Neural crest cell (in vitro differentiated cells): Measurements from ENCODE around the gene EGFR. TPM values are rescaled to one million over a fixed set of nuclear protein-coding genes. Genes with fewer than 3 reads are reported as not detected.
A peak's percentile ranks its signal among the peaks of the same experiment; 100 is the strongest.

Experiments
- DNase-seq: peaks from one replicate; pipeline ENCODE4 v3.0.0; 2021; ENCODE audit warnings: low read depth, mixed read lengths, low spot score
- H3K27ac Mint-ChIP-seq: one replicate; pipeline ENCODE4 v1.8.0; 2021; ENCODE audit warnings: mild to moderate bottlenecking, mixed read lengths; ENCODE audit not compliant: unreplicated experiment
- H3K27me3 Mint-ChIP-seq: 2 replicates; pipeline ENCODE4 v1.8.0; 2021; ENCODE audit warnings: low read depth, mild to moderate bottlenecking, mixed read lengths
- H3K36me3 Mint-ChIP-seq: 2 replicates; pipeline ENCODE4 v1.8.0; 2021; ENCODE audit warnings: low read depth, mild to moderate bottlenecking, mixed read lengths
- H3K4me1 Mint-ChIP-seq: 2 replicates; pipeline ENCODE4 v1.8.0; 2021; ENCODE audit warnings: mixed read lengths
- H3K4me3 Mint-ChIP-seq: one replicate; pipeline ENCODE4 v1.8.0; 2021; ENCODE audit warnings: mild to moderate bottlenecking, mixed read lengths
- H3K9me3 Mint-ChIP-seq: 2 replicates; pipeline ENCODE4 v1.8.0; 2021; ENCODE audit warnings: mixed read lengths
- total RNA-seq: library from RNA; stranded (reverse); gene quantifications from 2 replicates; pipeline ENCODE4 v1.2.1, GENCODE V29; 2021
- TF ChIP-seq, protein P1 (sequence below): fragments of 200-600 bp; sonication (generic); conservative IDR thresholded peaks from 2 replicates; pipeline ENCODE4 v1.5.0; 2021; ENCODE audit warnings: antibody characterized with exemption, mild to moderate bottlenecking

EGFR gene
- total RNA-seq, 1 donor from 2014 or later = 2.3 TPM

DNA sequence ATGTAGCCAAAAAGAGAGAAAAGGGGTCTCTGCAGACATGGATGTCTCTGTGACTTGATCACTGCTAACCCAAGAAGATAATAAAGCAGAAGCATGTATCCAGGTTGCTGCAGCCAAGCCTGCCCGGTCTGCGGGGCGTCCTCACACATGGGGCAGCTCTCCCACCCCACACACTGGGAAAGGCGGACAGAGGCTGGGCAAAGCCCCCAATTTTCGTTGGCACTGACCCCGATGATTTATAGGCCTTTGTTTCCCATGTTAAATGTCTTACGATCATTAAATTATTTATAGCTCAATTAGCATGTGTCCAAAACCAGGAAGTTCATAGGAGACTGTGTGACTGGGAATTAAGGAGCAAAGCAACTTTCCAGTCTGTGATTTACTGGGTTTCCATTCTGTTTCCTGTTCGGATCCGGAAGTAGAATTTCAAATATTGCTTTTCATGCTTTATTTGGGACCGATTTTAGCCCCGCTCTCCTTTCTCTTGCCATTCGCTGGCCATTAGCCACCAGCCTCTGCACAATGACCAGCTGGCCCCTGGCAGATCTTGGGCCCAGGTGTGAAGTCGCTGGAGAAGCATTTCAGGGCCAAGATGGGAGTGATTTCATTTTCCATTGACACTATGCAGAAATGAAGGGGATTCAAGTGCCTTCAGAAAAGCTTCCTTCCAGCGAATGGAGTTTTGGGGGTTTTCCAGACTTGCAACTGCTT is 91.6 kb downstream of the EGFR start:
- H3K4me1 Mint-ChIP-seq = peaks cover 11% of the 10 kb centered on the region
- no peak overlapping the region for H3K4me3 Mint-ChIP-seq
- DNase-seq = no peak
- no peaks in the 10 kb centered on the region for H3K9me3 Mint-ChIP-seq
- no peaks in the 10 kb centered on the region for H3K27me3 Mint-ChIP-seq
- no peak overlapping the region for H3K27ac Mint-ChIP-seq
- TF ChIP-seq, protein P1, sequence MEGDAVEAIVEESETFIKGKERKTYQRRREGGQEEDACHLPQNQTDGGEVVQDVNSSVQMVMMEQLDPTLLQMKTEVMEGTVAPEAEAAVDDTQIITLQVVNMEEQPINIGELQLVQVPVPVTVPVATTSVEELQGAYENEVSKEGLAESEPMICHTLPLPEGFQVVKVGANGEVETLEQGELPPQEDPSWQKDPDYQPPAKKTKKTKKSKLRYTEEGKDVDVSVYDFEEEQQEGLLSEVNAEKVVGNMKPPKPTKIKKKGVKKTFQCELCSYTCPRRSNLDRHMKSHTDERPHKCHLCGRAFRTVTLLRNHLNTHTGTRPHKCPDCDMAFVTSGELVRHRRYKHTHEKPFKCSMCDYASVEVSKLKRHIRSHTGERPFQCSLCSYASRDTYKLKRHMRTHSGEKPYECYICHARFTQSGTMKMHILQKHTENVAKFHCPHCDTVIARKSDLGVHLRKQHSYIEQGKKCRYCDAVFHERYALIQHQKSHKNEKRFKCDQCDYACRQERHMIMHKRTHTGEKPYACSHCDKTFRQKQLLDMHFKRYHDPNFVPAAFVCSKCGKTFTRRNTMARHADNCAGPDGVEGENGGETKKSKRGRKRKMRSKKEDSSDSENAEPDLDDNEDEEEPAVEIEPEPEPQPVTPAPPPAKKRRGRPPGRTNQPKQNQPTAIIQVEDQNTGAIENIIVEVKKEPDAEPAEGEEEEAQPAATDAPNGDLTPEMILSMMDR = no peak
- H3K36me3 Mint-ChIP-seq = no peaks in the 10 kb centered on the region

DNA sequence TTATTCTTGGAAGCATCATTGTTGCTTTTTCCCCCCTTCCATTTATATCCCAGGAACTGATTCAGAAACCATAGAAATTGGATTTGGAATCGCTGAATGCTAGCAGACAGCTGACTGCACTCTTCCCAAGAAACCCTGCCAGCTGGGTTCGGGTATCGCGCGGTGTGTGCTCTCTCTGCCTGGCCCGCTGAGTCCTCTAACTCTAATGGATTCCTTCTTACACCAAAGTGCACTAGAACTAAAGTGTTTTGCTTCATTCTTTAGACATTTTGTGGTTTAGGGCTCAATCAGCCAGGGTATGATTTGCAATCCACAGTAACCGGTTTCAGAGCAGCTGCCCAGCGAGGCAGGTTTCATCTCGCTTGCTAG is 92.2 kb downstream of the EGFR start:
- Mint-ChIP-seq H3K36me3 (no peaks in the 10 kb centered on the region), H3K4me3 (no peak overlapping the region), H3K4me1 (peaks cover 11% of the 10 kb centered on the region), H3K9me3 (no peaks in the 10 kb centered on the region), H3K27me3 (no peaks in the 10 kb centered on the region), H3K27ac (no peak overlapping the region)
- TF ChIP-seq, protein P1 = no peak
- no peak for DNase-seq

DNA sequence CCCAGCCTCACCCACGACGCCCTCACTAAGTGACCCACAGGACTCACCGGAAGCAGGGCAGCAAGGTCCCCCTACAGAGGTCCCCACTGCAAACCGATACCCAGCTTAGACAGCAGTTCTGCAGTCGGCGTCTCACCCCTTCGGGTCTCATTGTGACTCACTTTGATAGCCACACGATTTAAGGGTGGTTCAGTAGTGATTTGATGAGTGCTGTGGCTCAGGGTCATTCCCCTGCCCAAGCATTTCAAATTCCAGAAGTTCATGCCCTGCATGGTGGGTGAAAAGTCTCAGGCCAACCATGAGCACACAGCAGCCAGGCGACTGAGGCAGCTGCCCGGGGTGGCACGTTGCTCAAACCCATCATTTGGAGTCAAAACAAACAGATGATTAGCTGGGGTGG is 93.2 kb downstream of the EGFR start:
- Mint-ChIP-seq H3K36me3 (no peaks in the 10 kb centered on the region), H3K4me1 (peaks cover 11% of the 10 kb centered on the region), H3K4me3 (no peak overlapping the region), H3K9me3 (no peaks in the 10 kb centered on the region), H3K27me3 (no peaks in the 10 kb centered on the region), H3K27ac (peak overlapping the region; percentile 43)
- no peak for DNase-seq
- TF ChIP-seq, protein P1 = no peak

DNA sequence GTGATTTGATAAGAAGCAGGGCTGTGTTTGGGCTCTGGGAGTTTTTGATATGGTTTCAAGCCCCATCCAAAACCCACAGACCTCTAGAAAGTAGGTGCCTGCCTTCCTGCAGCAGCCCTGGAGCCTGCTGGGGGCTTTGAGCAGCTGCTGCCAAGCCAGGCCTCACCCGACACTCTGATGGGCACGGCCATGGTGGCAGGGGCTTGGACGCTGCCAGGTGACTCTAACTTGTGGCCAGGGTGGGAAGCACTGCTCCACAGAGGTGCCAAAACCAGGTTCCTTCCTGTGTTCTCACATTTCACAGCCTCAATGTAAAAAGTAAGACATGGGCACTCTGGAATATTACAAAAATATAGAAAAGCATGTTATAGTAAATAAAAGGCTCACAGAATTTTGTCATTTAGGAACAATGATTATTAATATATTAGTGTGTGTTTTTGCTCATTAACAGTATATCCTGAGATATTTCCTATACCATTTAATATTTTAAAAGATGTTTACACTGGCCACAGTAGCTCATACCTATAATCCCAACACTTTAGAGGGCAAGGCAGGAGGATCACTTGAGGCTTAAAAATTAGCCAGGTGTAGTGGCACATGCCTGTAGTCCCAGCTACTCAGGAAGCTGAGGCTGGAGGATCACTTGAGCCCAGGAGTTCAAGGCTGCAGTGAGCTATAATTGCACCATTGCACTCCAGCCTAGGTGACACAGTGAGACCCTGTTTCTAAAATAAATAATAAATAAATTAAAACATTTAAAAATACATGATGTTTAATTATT is 95.1 kb downstream of the EGFR start:
- no peak for DNase-seq
- H3K4me3 Mint-ChIP-seq = no peak overlapping the region
- TF ChIP-seq, protein P1 = no peak
- no peaks in the 10 kb centered on the region for H3K27me3 Mint-ChIP-seq
- H3K36me3 Mint-ChIP-seq = no peaks in the 10 kb centered on the region
- peaks cover 7% of the 10 kb centered on the region for H3K4me1 Mint-ChIP-seq
- H3K9me3 Mint-ChIP-seq = no peaks in the 10 kb centered on the region
- H3K27ac Mint-ChIP-seq = no peak overlapping the region

DNA sequence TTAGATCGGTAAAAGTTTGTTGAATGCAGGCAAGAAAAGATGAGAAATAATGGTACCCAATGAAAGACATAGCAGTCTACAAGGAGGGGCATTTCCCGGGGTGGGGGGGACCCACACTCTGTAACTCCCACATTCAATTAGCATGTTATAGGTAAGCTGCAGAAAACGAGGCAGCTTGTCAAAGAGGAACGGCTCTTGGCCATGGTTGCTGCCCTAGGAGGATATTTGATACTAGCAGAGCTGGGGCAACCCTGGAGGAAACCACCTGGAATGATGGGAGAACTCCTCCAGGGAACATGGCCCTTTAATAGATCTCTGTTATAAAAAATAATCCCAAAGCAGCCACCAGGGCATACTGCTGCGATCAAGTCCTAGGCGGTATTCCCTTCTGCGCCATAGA is 98.5 kb downstream of the EGFR start:
- no peak for DNase-seq
- TF ChIP-seq, protein P1 = no peak
- no peak overlapping the region for H3K27ac Mint-ChIP-seq
- H3K27me3 Mint-ChIP-seq = no peaks in the 10 kb centered on the region
- no peak overlapping the region for H3K4me3 Mint-ChIP-seq
- no peaks in the 10 kb centered on the region for H3K4me1 Mint-ChIP-seq
- no peaks in the 10 kb centered on the region for H3K9me3 Mint-ChIP-seq
- no peaks in the 10 kb centered on the region for H3K36me3 Mint-ChIP-seq
